MM.1S (cell line): Measurements from ENCODE around the gene MTCL1.

Experiments
- DNase-seq: peaks from one replicate; pipeline ENCODE4 v3.0.0-alpha.2; 2015
- H2AFZ ChIP-seq: fragments of 300-600 bp; sonication (generic); 2 replicates; pipeline ENCODE4 v1.6.0; 2016; ENCODE audit warnings: antibody characterized with exemption, low read length
- H3F3A ChIP-seq: fragments of 300-600 bp; sonication (generic); 2 replicates; pipeline ENCODE4 v1.6.1; 2016; ENCODE audit warnings: mild to moderate bottlenecking, antibody characterized with exemption, low read length, moderate library complexity, mixed read lengths; ENCODE audit not compliant: insufficient read depth
- H3K27ac ChIP-seq: fragments of 300-600 bp; sonication (generic); 2 replicates; pipeline ENCODE4 v1.5.1; 2016; ENCODE audit warnings: mild to moderate bottlenecking, low read length
- H3K27me3 ChIP-seq: fragments of 300-600 bp; sonication (generic); replicated peaks from 2 replicates; pipeline ENCODE4 v1.6.0; 2016; ENCODE audit warnings: low read length; ENCODE audit not compliant: insufficient read depth
- H3K36me3 ChIP-seq: fragments of 300-600 bp; sonication (generic); replicated peaks from 2 replicates; pipeline ENCODE4 v1.6.1; 2016; ENCODE audit warnings: mild to moderate bottlenecking, low read length, mixed read lengths; ENCODE audit not compliant: insufficient read depth
- H3K4me1 ChIP-seq: fragments of 300-600 bp; sonication (generic); 2 replicates; pipeline ENCODE4 v1.6.1; 2016; ENCODE audit warnings: low read length, mixed read lengths
- H3K4me2 ChIP-seq: fragments of 300-600 bp; sonication (generic); 2 replicates; pipeline ENCODE4 v1.6.0; 2016; ENCODE audit warnings: low read depth, low read length
- H3K4me3 ChIP-seq: fragments of 300-600 bp; sonication (generic); 2 replicates; pipeline ENCODE4 v1.5.1; 2016; ENCODE audit warnings: low read length, mixed read lengths
- H3K79me2 ChIP-seq: fragments of 300-600 bp; sonication (generic); 2 replicates; pipeline ENCODE4 v1.6.1; 2016; ENCODE audit warnings: mixed run types, low read length, mixed read lengths
- H3K9ac ChIP-seq: fragments of 300-600 bp; sonication (generic); 2 replicates; pipeline ENCODE4 v1.6.1; 2016; ENCODE audit warnings: low read length, mixed read lengths
- H3K9me2 ChIP-seq: fragments of 300-600 bp; sonication (generic); replicated peaks from 2 replicates; pipeline ENCODE4 v1.6.1; 2016; ENCODE audit warnings: mild to moderate bottlenecking, low read length, mixed read lengths; ENCODE audit not compliant: insufficient read depth
- H3K9me3 ChIP-seq: fragments of 300-600 bp; sonication (generic); replicated peaks from 2 replicates; pipeline ENCODE4 v1.6.1; 2016; ENCODE audit warnings: mild to moderate bottlenecking, low read length, mixed read lengths; ENCODE audit not compliant: insufficient read depth
- H4K20me1 ChIP-seq: fragments of 300-600 bp; sonication (generic); 2 replicates; pipeline ENCODE4 v1.6.1; 2016; ENCODE audit warnings: mild to moderate bottlenecking, low read length, moderate library complexity, mixed read lengths; ENCODE audit not compliant: insufficient read depth
- CTCF ChIP-seq: fragments of 300-600 bp; sonication (generic); IDR thresholded peaks from 2 replicates; pipeline ENCODE4 v1.5.1; 2016; ENCODE audit warnings: antibody characterized with exemption, low read length, mixed read lengths
- EZH2 ChIP-seq: fragments of 300-600 bp; sonication (generic); optimal IDR thresholded peaks from 2 replicates; pipeline ENCODE3; 2017; ENCODE audit warnings: low read depth, mild to moderate bottlenecking, antibody characterized with exemption, low read length, mixed read lengths
- EZH2phosphoT487 ChIP-seq: fragments of 300-600 bp; sonication (generic); IDR thresholded peaks from 2 replicates; pipeline ENCODE4 v1.6.1; 2018; ENCODE audit warnings: antibody characterized with exemption, low read length

Gene MTCL1

DNA sequence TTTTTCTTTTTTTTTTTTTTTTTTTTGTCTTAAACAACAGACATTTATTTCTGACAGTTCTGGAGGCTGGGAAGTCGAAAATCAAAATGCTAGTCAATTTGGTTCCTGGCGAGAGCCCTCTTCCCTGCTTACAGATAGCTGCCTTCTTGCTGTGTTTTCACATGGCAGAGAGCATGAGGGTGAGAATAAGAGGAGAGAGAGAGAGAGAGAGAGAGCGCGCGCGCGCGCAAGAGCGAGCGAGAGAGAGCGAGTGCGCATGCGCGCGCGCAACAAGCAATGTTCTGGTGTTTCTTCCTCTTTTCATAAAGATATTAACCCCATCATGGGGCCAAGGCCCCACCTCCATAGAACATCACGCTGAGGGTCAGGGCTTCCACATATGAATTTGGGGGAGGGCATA is 20.9 kb downstream of the MTCL1 start:
- Histone ChIP-seq H3K9me2 (no peaks in the 10 kb centered on the region), H3K4me1 (peaks cover 4% of the 10 kb centered on the region; the same call in 1 of the 2 replicates), H3F3A (peaks cover 7% of the 10 kb centered on the region), H2AFZ (no peak overlapping the region), H3K79me2 (peaks cover 49% of the 10 kb centered on the region), H3K4me3 (no peak overlapping the region), H3K27ac (no peak overlapping the region), H3K9me3 (no peaks in the 10 kb centered on the region), H3K36me3 (no peaks in the 10 kb centered on the region), H3K27me3 (no peaks in the 10 kb centered on the region), H3K4me2 (no peak overlapping the region), H4K20me1 (no peaks in the 10 kb centered on the region), H3K9ac (no peak overlapping the region)
- no peak for TF ChIP-seq EZH2
- no peak for DNase-seq

- Histone ChIP-seq H3K4me2 (peak overlapping the region; percentile 33; the same call in 1 of the 2 replicates), H3K9me2 (no peaks in the 10 kb centered on the region), H3K9ac (no peak overlapping the region), H3K79me2 (peaks cover 42% of the 10 kb centered on the region), H2AFZ (no peak overlapping the region), H4K20me1 (no peaks in the 10 kb centered on the region), H3K4me1 (peaks cover 4% of the 10 kb centered on the region; the same call in 1 of the 2 replicates), H3K9me3 (no peaks in the 10 kb centered on the region), H3K27ac (no peak overlapping the region), H3K4me3 (no peak overlapping the region), H3F3A (peaks cover 7% of the 10 kb centered on the region), H3K36me3 (no peaks in the 10 kb centered on the region), H3K27me3 (no peaks in the 10 kb centered on the region)
- DNase-seq = no peak
- no peak for TF ChIP-seq CTCF
- no peak for TF ChIP-seq EZH2phosphoT487
- no peak for TF ChIP-seq EZH2
Measured at GRCh38 chr18:8726963-8727705, 21.8 kb downstream of the MTCL1 start.

- H3K9me2 ChIP-seq = no peaks in the 10 kb centered on the region
- H3K9ac ChIP-seq = no peak overlapping the region
- no peak overlapping the region for H3K4me2 ChIP-seq
- H3K4me3 ChIP-seq = no peak overlapping the region
- H3F3A ChIP-seq = peaks cover 7% of the 10 kb centered on the region
- H3K27me3 ChIP-seq = no peaks in the 10 kb centered on the region
- no peaks in the 10 kb centered on the region for H3K36me3 ChIP-seq
- no peak overlapping the region for H2AFZ ChIP-seq
- no peaks in the 10 kb centered on the region for H4K20me1 ChIP-seq
- H3K79me2 ChIP-seq = peaks cover 52% of the 10 kb centered on the region
- no peak for DNase-seq
- H3K4me1 ChIP-seq = peaks cover 14% of the 10 kb centered on the region
- no peak for TF ChIP-seq EZH2phosphoT487
- TF ChIP-seq CTCF = no peak
- no peak for TF ChIP-seq EZH2
- H3K27ac ChIP-seq = no peak overlapping the region
- no peaks in the 10 kb centered on the region for H3K9me3 ChIP-seq
Measured at GRCh38 chr18:8730080-8730827, 24.9 kb downstream of the MTCL1 start.
